Testis (tissue), 2 donors: ENCODE measurements around the gene EFR3B.

Experiments
- POLR2A ChIP-seq: fragments of 450-650 bp; IDR thresholded peaks from one replicate; pipeline ENCODE4 v1.6.1; 2017; ENCODE audit warnings: antibody characterized with exemption, mild to moderate bottlenecking, moderate library complexity
- TF ChIP-seq, protein P1 (sequence below), 3 experiments: fragments of 450-650 bp in 2 of 3; fragments of 200-600 bp in 1 of 3; sonication (generic) in 1 of 3; IDR thresholded peaks; one replicate each; pipeline ENCODE4 v1.5.1; 2016 to 2019; ENCODE audit warnings: antibody characterized with exemption in 3 of 3, mild to moderate bottlenecking in 2 of 3, moderate library complexity in 1 of 3

- TF ChIP-seq, protein P1, sequence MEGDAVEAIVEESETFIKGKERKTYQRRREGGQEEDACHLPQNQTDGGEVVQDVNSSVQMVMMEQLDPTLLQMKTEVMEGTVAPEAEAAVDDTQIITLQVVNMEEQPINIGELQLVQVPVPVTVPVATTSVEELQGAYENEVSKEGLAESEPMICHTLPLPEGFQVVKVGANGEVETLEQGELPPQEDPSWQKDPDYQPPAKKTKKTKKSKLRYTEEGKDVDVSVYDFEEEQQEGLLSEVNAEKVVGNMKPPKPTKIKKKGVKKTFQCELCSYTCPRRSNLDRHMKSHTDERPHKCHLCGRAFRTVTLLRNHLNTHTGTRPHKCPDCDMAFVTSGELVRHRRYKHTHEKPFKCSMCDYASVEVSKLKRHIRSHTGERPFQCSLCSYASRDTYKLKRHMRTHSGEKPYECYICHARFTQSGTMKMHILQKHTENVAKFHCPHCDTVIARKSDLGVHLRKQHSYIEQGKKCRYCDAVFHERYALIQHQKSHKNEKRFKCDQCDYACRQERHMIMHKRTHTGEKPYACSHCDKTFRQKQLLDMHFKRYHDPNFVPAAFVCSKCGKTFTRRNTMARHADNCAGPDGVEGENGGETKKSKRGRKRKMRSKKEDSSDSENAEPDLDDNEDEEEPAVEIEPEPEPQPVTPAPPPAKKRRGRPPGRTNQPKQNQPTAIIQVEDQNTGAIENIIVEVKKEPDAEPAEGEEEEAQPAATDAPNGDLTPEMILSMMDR (IDR thresholded peaks at IDR 0.05) = no peak
- no peak for TF ChIP-seq POLR2A
Observed at GRCh38 chr2:25123682-25124081, 81.8 kb downstream of the EFR3B start.
